ENCODE data around the gene SPDEF. TPM values are rescaled to one million over a fixed set of nuclear protein-coding genes. Genes with fewer than 3 reads are reported as not detected.

Gene SPDEF
- total and polyA plus RNA-seq, 2 donors (not counting 1 experiment from before 2014, with no cell fraction given): under 0.01 to 0.03 TPM

DNA sequence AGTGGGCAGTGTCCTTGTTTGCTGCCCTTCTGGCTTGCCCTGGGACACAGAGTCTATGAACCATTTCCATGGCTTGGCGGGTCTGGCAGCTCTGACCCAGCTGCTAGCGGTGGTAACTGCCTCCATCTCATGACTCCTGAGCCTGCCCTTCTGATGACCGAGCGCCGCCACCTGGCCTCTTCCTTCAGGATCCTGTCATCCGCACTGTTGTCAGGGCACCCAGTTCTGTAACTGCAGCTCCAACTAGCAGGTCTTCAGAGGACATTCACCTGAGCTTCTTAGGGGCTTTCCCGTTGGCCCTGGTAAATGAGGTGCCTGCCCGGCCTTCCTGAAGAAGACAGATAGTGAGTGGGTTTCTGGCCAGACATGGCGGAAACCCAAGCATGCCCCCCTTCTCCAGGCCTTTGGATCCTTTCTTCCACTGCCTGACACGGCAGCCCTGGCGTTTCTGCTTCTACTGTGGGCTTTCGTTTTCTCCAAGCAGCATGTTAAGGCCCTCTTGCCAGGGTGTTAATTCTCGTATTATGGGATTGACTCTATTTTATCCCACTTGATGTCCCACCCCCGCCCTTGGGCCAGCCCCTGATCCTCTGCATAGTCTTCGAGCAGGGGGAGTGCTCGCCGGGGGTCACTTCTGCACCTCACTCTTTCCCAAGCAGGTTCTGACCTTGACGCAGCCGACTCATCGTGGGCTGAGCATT, 65.6 kb downstream of the SPDEF start:
- Histone ChIP-seq H3K36me3 (ENCODE audit: control insufficient read depth, insufficient read depth, low read length) (no peaks in the 10 kb centered on the region), H3K4me1 (ENCODE audit: control insufficient read depth, extremely low read depth, insufficient read depth, low read length) (no peaks in the 10 kb centered on the region), H2AFZ (ENCODE audit: low read length) (no peak overlapping the region), H3K9ac (ENCODE audit: insufficient read depth, low read length) (no peak overlapping the region), H3K27ac (ENCODE audit: insufficient read depth, low read length) (no peak overlapping the region), H3K27me3 (ENCODE audit: control insufficient read depth, insufficient read depth, low read length) (peaks cover 3% of the 10 kb centered on the region), H3K4me3 (replicated peaks in 1 of 4; ENCODE audit: control extremely low read depth in 1 of 4, insufficient read depth in 1 of 4, low read depth in 3 of 4, low read length in 4 of 4) (no peak overlapping the region), H3K4me2 (ENCODE audit: extremely low read depth, insufficient read depth, low read length) (no peak overlapping the region), H4K20me1 (ENCODE audit: control insufficient read depth, extremely low read depth, insufficient read depth, low read length) (no peaks in the 10 kb centered on the region), H3K9me3 (ENCODE audit: control insufficient read depth, insufficient read depth, low read depth, low read length) (no peaks in the 10 kb centered on the region), H3K79me2 (ENCODE audit: control insufficient read depth, insufficient read depth, low read length) (no peaks in the 10 kb centered on the region)
- DNase-seq (ENCODE audit: low read depth in 2 of 2): no peak
- TF ChIP-seq EZH2 (IDR thresholded peaks at IDR 0.05; ENCODE audit: low read length, missing control alignments): no peak

DNA sequence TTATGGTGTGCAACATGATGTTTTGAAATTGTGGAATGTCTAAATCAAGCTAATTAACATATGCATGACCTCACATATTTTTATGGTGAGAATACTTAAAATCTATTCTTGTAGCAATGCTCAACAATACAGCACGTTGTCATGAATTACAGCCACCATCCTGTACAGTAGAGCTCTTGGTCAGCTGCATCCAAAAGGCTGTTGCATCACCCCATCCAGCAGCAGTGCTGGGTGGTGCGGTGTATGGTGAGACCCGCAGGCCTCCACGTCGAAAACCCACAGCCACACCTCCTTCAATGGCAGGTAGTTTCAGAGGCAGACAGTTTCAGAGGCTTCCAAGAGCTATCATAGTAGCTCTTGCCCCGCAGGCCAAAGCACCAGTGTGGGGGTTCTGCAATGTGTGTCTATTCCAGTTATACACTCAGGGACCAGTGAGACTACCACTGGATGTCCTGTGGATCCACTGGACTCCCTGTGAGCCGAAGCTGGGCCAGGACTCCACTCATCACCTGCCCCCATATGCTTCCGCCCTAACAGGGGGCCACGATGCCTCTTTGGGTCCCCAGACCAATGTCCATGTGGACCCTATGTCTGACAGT, 66.8 kb downstream of the SPDEF start:
- H3K36me3 ChIP-seq (ENCODE audit: control insufficient read depth, insufficient read depth, low read length): no peaks in the 10 kb centered on the region
- no peaks in the 10 kb centered on the region for H3K4me1 ChIP-seq (ENCODE audit: control insufficient read depth, extremely low read depth, insufficient read depth, low read length)
- H3K27me3 ChIP-seq (ENCODE audit: control insufficient read depth, insufficient read depth, low read length): peaks cover 3% of the 10 kb centered on the region
- H2AFZ ChIP-seq (ENCODE audit: low read length): no peak overlapping the region
- TF ChIP-seq, protein P1, sequence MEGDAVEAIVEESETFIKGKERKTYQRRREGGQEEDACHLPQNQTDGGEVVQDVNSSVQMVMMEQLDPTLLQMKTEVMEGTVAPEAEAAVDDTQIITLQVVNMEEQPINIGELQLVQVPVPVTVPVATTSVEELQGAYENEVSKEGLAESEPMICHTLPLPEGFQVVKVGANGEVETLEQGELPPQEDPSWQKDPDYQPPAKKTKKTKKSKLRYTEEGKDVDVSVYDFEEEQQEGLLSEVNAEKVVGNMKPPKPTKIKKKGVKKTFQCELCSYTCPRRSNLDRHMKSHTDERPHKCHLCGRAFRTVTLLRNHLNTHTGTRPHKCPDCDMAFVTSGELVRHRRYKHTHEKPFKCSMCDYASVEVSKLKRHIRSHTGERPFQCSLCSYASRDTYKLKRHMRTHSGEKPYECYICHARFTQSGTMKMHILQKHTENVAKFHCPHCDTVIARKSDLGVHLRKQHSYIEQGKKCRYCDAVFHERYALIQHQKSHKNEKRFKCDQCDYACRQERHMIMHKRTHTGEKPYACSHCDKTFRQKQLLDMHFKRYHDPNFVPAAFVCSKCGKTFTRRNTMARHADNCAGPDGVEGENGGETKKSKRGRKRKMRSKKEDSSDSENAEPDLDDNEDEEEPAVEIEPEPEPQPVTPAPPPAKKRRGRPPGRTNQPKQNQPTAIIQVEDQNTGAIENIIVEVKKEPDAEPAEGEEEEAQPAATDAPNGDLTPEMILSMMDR (conservative IDR thresholded peaks at IDR 0.05 in 1 of 2, IDR thresholded peaks at IDR 0.05 in 1 of 2; ENCODE audit: low read depth in 1 of 2, low read length in 2 of 2): no peak
- TF ChIP-seq EZH2 (IDR thresholded peaks at IDR 0.05; ENCODE audit: low read length, missing control alignments): no peak
- H3K4me3 ChIP-seq (replicated peaks in 1 of 4; ENCODE audit: control extremely low read depth in 1 of 4, insufficient read depth in 1 of 4, low read depth in 3 of 4, low read length in 4 of 4): no peak overlapping the region
- H3K4me2 ChIP-seq (ENCODE audit: extremely low read depth, insufficient read depth, low read length): no peak overlapping the region
- peak in 1 of 2 donors; percentile 28 for DNase-seq (ENCODE audit: low read depth in 2 of 2)
- no peaks in the 10 kb centered on the region for H3K9me3 ChIP-seq (ENCODE audit: control insufficient read depth, insufficient read depth, low read depth, low read length)
- H4K20me1 ChIP-seq (ENCODE audit: control insufficient read depth, extremely low read depth, insufficient read depth, low read length): no peaks in the 10 kb centered on the region
- H3K79me2 ChIP-seq (ENCODE audit: control insufficient read depth, insufficient read depth, low read length): no peaks in the 10 kb centered on the region
- no peak overlapping the region for H3K9ac ChIP-seq (ENCODE audit: insufficient read depth, low read length)
- no peak overlapping the region for H3K27ac ChIP-seq (ENCODE audit: insufficient read depth, low read length)

Other genes starting within 250 kb of the SPDEF start
- gene NUDT3, start 163.7 kb downstream of the SPDEF start, total RNA-seq: 11.6 and 16.0 TPM in 2 replicates
- gene NUDT3, start 163.7 kb downstream of the SPDEF start, polyA plus RNA-seq: 23.4 and 27.4 TPM in 2 replicates
- gene RPS10, start 130.3 kb downstream of the SPDEF start, total RNA-seq: 1,649 and 1,873 TPM in 2 replicates
- gene RPS10, start 130.3 kb downstream of the SPDEF start, polyA plus RNA-seq: 2,883 and 3,469 TPM in 2 replicates
- under 0.01 TPM in 1 of 2 replicates, not detected in the other for gene PACSIN1, start 90.3 kb downstream of the SPDEF start, total RNA-seq
- gene PACSIN1, start 90.3 kb downstream of the SPDEF start, polyA plus RNA-seq: 0.02 TPM in 1 of 2 replicates, not detected in the other
- 51.6 and 60.1 TPM in 2 replicates for gene ILRUN, start 140.4 kb upstream of the SPDEF start, total RNA-seq
- gene ILRUN, start 140.4 kb upstream of the SPDEF start, polyA plus RNA-seq: 44.1 and 49.9 TPM in 2 replicates
- 44.7 and 62.4 TPM in 2 replicates for gene SNRPC, start 201.2 kb upstream of the SPDEF start, total RNA-seq
- gene SNRPC, start 201.2 kb upstream of the SPDEF start, polyA plus RNA-seq: 201 and 328 TPM in 2 replicates
- 5.4 and 7.1 TPM in 2 replicates for gene BLTP3A, start 235.8 kb upstream of the SPDEF start, total RNA-seq
- gene BLTP3A, start 235.8 kb upstream of the SPDEF start, polyA plus RNA-seq: 3.3 and 5.0 TPM in 2 replicates

Measured in fibroblast of lung (primary cell).